Upper lobe of left lung (tissue), 4 donors: ENCODE data around the gene MRPS34.

ENCODE experiments used
- CTCF ChIP-seq, 6 experiments: fragments of 450-650 bp in 4 of 6; fragments of 200-600 bp in 2 of 6; sonication (generic) in 2 of 6; IDR thresholded peaks; one replicate each; pipeline ENCODE4 v1.5.1; 2016 to 2019; ENCODE audit warnings: antibody characterized with exemption in 6 of 6
- POLR2AphosphoS5 ChIP-seq, 2 donors: sonication (generic); formaldehyde crosslinking; IDR thresholded peaks; one replicate each; pipeline ENCODE4 v1.5.1; 2017; ENCODE audit warnings: antibody characterized with exemption in 2 of 2

DNA sequence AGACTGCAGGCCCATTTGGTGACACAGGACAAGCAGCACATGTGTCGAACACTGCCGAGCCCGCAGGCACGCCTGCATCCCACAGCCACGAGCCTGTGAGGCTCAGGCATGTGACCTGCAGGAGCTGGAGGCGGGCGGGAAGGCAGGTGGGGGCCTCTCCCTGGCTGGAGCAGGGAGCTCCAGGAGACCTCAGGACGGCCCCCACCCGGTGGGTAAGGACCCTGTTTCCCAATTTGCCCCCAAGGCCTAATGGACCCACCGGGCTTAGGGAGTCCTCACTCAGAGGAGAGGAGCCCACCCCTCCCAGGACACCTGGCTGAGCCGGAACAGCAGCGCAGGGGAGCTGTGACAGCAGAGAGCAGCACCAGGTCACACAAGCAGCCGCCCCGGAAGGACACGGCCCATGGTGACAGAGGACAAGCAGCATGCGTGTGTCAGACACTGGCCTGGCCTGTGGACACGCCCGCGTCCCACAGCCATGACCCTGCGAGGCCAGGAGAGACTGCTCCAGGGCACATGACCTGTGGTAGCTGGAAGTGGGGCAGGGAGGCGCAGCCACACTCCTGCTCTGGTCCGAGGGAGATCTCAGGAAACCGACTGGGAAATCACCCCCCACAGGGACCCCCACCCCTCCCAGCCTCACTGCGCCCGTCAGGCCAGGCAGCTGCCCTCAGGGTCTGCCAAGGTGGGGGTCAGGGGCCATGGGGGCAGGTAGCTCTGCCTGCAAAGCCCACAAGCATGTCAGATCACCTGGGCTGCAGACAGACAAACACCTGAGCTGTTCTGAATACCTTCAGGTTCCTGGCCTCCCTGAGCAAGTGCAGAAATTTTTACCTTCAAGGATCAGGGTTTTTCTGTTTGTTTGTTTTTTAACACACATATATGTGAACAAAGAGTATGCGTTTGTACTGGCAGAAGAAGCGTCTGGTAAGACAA is 7.1 kb upstream of the MRPS34 start:
- TF ChIP-seq POLR2AphosphoS5 (IDR thresholded peaks at IDR 0.05) (no peak), CTCF (IDR thresholded peaks at IDR 0.05) (no peak)
